ENCODE measurements around the gene GRIP1.

GRIP1 gene

GRCh38 chr12:66693901-66694513, 15.1 kb upstream of the GRIP1 start:
- DNase-seq: no peak

GRCh38 chr12:66692986-66693385, 14.1 kb upstream of the GRIP1 start:
- no peak for DNase-seq

GRCh38 chr12:66692170-66692569, 13.3 kb upstream of the GRIP1 start:
- no peak for DNase-seq

GRCh38 chr12:66688846-66689439, 10.1 kb upstream of the GRIP1 start:
- peak; percentile 32 for DNase-seq

GRCh38 chr12:66684222-66684621, 5.3 kb upstream of the GRIP1 start:
- DNase-seq: no peak

- no peak for DNase-seq
These were observed 4.9 kb upstream of the GRIP1 start for GRCh38 chr12:66683822-66684221.

GRCh38 chr12:66683073-66683472, 4.2 kb upstream of the GRIP1 start:
- no peak for DNase-seq

GRCh38 chr12:66679461-66680084, 697 bp upstream of the GRIP1 start:
- no peak for DNase-seq

GRCh38 chr12:66676241-66676640, 2.6 kb downstream of the GRIP1 start:
- no peak for DNase-seq

- DNase-seq: no peak
These were observed 4.3 kb downstream of the GRIP1 start for GRCh38 chr12:66674495-66675122.

GRCh38 chr12:66669541-66669940, 9.3 kb downstream of the GRIP1 start:
- DNase-seq: no peak

- DNase-seq: no peak
These were observed 10.6 kb downstream of the GRIP1 start for GRCh38 chr12:66668311-66668710.

GRCh38 chr12:66667906-66668305, 11.0 kb downstream of the GRIP1 start:
- no peak for DNase-seq

GRCh38 chr12:66666481-66666880, 12.4 kb downstream of the GRIP1 start:
- no peak for DNase-seq

- DNase-seq: no peak
These were observed 13.4 kb downstream of the GRIP1 start for GRCh38 chr12:66665435-66665985.

- DNase-seq: no peak
These were observed 14.8 kb downstream of the GRIP1 start for GRCh38 chr12:66664076-66664475.

- no peak for DNase-seq
These were observed 15.3 kb downstream of the GRIP1 start for GRCh38 chr12:66663611-66664010.

GRCh38 chr12:66662729-66663128, 16.1 kb downstream of the GRIP1 start:
- no peak for DNase-seq

- no peak for DNase-seq
These were observed 16.7 kb downstream of the GRIP1 start for GRCh38 chr12:66662179-66662578.

GRCh38 chr12:66661357-66661756, 17.5 kb downstream of the GRIP1 start:
- no peak for DNase-seq

- DNase-seq: no peak
These were observed 25.1 kb downstream of the GRIP1 start for GRCh38 chr12:66653796-66654195.

- no peak for DNase-seq
These were observed 30.7 kb downstream of the GRIP1 start for GRCh38 chr12:66648033-66648735.

- no peak for DNase-seq
These were observed 31.7 kb downstream of the GRIP1 start for GRCh38 chr12:66647034-66647691.

All from left hindlimb (tissue), 1 donor.